HepG2 (cell line): ENCODE results near the gene EZH2.

ENCODE experiments used
- ELF1 ChIP-seq: sonication (generic); formaldehyde crosslinking; IDR thresholded peaks from 2 replicates; pipeline ENCODE4 v1.4.0; 2020; ENCODE audit warnings: missing genetic modification reagents
- EZH2 ChIP-seq: conservative IDR thresholded peaks from 2 replicates; pipeline ENCODE4 v1.6.1; 2012; ENCODE audit warnings: mild to moderate bottlenecking, low read depth, low read length, moderate library complexity
- FOXO4 ChIP-seq: sonication (generic); formaldehyde crosslinking; conservative IDR thresholded peaks from 2 replicates; pipeline ENCODE4 v1.8.1; 2023; ENCODE audit warnings: missing genetic modification reagents
- POLR2A ChIP-seq, 2 experiments: IDR thresholded peaks; 2 replicates each; pipeline ENCODE4 v1.6.1; 2011; ENCODE audit warnings: low read depth in 2 of 2, low read length in 2 of 2, mild to moderate bottlenecking in 1 of 2, moderate library complexity in 1 of 2; ENCODE audit not compliant: insufficient read depth in 1 of 2
- SMAD1 ChIP-seq: sonication (generic); formaldehyde crosslinking; IDR thresholded peaks from 2 replicates; pipeline ENCODE4 v1.4.0; 2020; ENCODE audit warnings: missing genetic modification reagents, low read depth, mild to moderate bottlenecking, borderline replicate concordance
- ZBTB8A ChIP-seq: sonication (generic); formaldehyde crosslinking; IDR thresholded peaks from 2 replicates; pipeline ENCODE4 v1.4.0; 2020; ENCODE audit warnings: mild to moderate bottlenecking, low read depth, missing genetic modification reagents, borderline replicate concordance
- TF ChIP-seq, protein P1 (sequence below): IDR thresholded peaks from 2 replicates; pipeline ENCODE4 v1.6.1; 2016

DNA sequence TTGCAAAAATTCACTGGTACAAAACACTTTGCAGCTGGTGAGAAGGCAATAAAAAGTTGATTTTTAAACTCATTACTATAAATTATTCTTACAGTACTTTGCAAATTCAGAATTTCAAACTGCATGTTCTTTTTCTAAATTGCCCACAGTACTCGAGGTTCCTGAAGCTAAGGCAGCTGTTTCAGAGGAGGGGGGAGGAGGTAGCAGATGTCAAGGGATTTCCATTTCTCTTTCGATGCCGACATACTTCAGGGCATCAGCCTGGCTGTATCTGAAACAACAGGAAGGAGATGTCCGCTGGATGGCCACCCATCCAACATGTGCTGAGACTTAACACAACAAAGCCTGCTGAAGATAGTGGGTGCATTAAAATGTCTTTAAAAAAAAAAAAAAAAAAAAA, 76.7 kb downstream of the EZH2 start:
- TF ChIP-seq, protein P1, sequence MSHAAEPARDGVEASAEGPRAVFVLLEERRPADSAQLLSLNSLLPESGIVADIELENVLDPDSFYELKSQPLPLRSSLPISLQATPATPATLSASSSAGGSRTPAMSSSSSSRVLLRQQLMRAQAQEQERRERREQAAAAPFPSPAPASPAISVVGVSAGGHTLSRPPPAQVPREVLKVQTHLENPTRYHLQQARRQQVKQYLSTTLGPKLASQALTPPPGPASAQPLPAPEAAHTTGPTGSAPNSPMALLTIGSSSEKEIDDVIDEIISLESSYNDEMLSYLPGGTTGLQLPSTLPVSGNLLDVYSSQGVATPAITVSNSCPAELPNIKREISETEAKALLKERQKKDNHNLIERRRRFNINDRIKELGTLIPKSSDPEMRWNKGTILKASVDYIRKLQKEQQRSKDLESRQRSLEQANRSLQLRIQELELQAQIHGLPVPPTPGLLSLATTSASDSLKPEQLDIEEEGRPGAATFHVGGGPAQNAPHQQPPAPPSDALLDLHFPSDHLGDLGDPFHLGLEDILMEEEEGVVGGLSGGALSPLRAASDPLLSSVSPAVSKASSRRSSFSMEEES (CRISPR knock-in tag), result no peak
- TF ChIP-seq POLR2A (IDR thresholded peaks at IDR 0.05; ENCODE audit: insufficient read depth in 1 of 2, low read depth in 2 of 2, low read length in 2 of 2) (no peak), FOXO4 (CRISPR knock-in tag) (no peak), ZBTB8A (CRISPR knock-in tag) (no peak), SMAD1 (CRISPR knock-in tag) (no peak), EZH2 (no peak), ELF1 (CRISPR knock-in tag) (no peak)
